ENCODE measurements around the gene ATP5MG. TPM values are rescaled to one million over a fixed set of nuclear protein-coding genes. Genes with fewer than 3 reads are reported as not detected.

ATP5MG gene
- total RNA-seq, 2 donors from 2014 or later: 214 to 283 TPM

DNA sequence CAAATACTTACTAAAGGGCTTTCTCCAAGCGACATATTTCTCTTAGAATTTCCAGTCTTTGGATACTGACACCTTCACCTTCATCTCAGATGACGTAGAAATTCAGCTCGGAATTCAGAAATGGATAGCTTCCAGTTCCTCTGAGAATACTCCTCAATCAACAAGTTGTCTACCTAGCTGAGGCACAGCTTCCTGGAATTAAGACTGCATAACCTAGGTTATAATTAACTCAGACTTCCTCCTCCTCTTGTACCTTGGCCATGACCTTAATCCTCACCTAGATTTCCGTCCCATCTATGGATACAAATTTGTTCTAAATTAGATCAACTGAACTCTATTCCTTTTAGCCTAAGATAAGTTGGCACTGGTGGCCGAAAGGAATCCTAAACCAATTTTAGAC is 17.4 kb downstream of the ATP5MG start:
- Mint-ChIP-seq H3K4me1 (no peaks in the 10 kb centered on the region), H3K36me3 (ENCODE audit: low read depth) (no peaks in the 10 kb centered on the region), H3K27ac (no peak overlapping the region), H3K9me3 (no peaks in the 10 kb centered on the region), H3K4me3 (no peak overlapping the region), H3K27me3 (ENCODE audit: insufficient read depth) (no peaks in the 10 kb centered on the region)
- H3K9ac ChIP-seq (ENCODE audit: extremely low read depth, low read length, poor library complexity, severe bottlenecking): no peak overlapping the region
- TF ChIP-seq, protein P1, sequence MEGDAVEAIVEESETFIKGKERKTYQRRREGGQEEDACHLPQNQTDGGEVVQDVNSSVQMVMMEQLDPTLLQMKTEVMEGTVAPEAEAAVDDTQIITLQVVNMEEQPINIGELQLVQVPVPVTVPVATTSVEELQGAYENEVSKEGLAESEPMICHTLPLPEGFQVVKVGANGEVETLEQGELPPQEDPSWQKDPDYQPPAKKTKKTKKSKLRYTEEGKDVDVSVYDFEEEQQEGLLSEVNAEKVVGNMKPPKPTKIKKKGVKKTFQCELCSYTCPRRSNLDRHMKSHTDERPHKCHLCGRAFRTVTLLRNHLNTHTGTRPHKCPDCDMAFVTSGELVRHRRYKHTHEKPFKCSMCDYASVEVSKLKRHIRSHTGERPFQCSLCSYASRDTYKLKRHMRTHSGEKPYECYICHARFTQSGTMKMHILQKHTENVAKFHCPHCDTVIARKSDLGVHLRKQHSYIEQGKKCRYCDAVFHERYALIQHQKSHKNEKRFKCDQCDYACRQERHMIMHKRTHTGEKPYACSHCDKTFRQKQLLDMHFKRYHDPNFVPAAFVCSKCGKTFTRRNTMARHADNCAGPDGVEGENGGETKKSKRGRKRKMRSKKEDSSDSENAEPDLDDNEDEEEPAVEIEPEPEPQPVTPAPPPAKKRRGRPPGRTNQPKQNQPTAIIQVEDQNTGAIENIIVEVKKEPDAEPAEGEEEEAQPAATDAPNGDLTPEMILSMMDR (conservative IDR thresholded peaks at IDR 0.05): no peak
- H3K27me3 ChIP-seq (ENCODE audit: control insufficient read depth, insufficient read depth, low read length, poor library complexity, severe bottlenecking): no peaks in the 10 kb centered on the region
- DNase-seq: no peak
- H3K4me3 ChIP-seq (ENCODE audit: low read length): no peak overlapping the region
- H3K9me3 ChIP-seq (ENCODE audit: control insufficient read depth, low read length): no peaks in the 10 kb centered on the region
- H3K36me3 ChIP-seq (ENCODE audit: control insufficient read depth, insufficient read depth, low read length): no peaks in the 10 kb centered on the region
- peaks cover 3% of the 10 kb centered on the region for H3K4me1 ChIP-seq (ENCODE audit: control insufficient read depth, insufficient read depth, low read length)
- no peak overlapping the region for H3K27ac ChIP-seq (ENCODE audit: low read depth, low read length)
- WGBS, 2 experiments (ENCODE audit: insufficient coverage in 1 of 2, insufficient read length in 1 of 2): 93 to 96% methylated on average over 4 to 5 of the region's 5 CpGs

DNA sequence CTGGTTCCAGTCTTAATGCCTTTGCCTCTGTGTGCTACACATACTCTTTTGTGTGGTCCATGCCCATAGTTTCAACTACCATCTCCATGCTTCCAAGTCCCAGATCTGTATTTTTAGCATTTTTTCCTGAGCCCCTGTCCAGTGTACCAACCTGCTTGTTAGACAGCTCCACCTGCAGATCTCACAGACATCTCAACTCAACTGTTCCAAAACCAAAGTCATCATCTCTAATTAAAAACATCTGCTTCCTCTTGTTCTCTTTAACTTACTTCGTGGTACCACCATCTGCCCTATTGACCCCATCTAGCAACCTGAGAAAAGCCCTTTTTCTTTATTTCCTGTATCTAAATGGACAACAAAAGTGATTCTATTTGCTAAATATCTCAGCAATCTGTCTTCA is 26.3 kb downstream of the ATP5MG start:
- H3K9me3 Mint-ChIP-seq: no peaks in the 10 kb centered on the region
- Histone ChIP-seq H3K9ac (ENCODE audit: extremely low read depth, low read length, poor library complexity, severe bottlenecking) (no peak overlapping the region), H3K27me3 (ENCODE audit: control insufficient read depth, insufficient read depth, low read length, poor library complexity, severe bottlenecking) (no peaks in the 10 kb centered on the region), H3K4me3 (ENCODE audit: low read length) (no peak overlapping the region), H3K27ac (ENCODE audit: low read depth, low read length) (no peak overlapping the region), H3K36me3 (ENCODE audit: control insufficient read depth, insufficient read depth, low read length) (no peaks in the 10 kb centered on the region), H3K9me3 (ENCODE audit: control insufficient read depth, low read length) (no peaks in the 10 kb centered on the region), H3K4me1 (ENCODE audit: control insufficient read depth, insufficient read depth, low read length) (no peaks in the 10 kb centered on the region)
- DNase-seq: no peak
- no peaks in the 10 kb centered on the region for H3K36me3 Mint-ChIP-seq (ENCODE audit: low read depth)
- peaks cover 26% of the 10 kb centered on the region for H3K27me3 Mint-ChIP-seq (ENCODE audit: insufficient read depth)
- 76 to 80% methylated on average over 1 of the region's 1 CpG for WGBS, 2 experiments (ENCODE audit: insufficient coverage in 1 of 2, insufficient read length in 1 of 2)
- TF ChIP-seq, protein P1 (conservative IDR thresholded peaks at IDR 0.05): no peak
- H3K4me3 Mint-ChIP-seq: no peak overlapping the region
- no peaks in the 10 kb centered on the region for H3K4me1 Mint-ChIP-seq
- H3K27ac Mint-ChIP-seq: no peak overlapping the region

DNA sequence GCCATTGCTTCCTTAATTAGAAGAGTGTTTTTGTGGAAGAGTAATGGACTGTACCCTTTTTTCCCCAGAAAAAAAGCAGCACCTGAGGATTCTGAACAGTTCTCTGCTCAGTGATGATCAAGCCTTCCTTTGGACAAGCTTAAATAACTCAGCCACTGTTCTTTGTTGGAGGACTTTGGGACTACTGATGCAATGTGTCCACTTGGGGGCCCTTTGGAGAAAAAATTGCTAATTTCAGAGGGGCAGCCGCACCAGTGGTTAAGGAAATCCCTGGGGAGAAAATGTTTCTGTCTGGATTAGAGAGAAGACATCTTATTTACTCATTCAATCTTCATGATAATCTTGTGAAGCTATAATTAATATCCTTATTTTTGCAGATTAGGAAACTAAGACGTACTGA is 29.6 kb downstream of the ATP5MG start:
- TF ChIP-seq, protein P1 (conservative IDR thresholded peaks at IDR 0.05): no peak
- H3K36me3 ChIP-seq (ENCODE audit: control insufficient read depth, insufficient read depth, low read length): no peaks in the 10 kb centered on the region
- H3K9me3 ChIP-seq (ENCODE audit: control insufficient read depth, low read length): no peaks in the 10 kb centered on the region
- no peak overlapping the region for H3K4me3 Mint-ChIP-seq
- H3K9me3 Mint-ChIP-seq: no peaks in the 10 kb centered on the region
- H3K27me3 Mint-ChIP-seq (ENCODE audit: insufficient read depth): peaks cover 41% of the 10 kb centered on the region
- WGBS, 2 experiments (ENCODE audit: insufficient coverage in 1 of 2, insufficient read length in 1 of 2): 83 to 88% methylated on average over 1 of the region's 2 CpGs
- H3K4me1 Mint-ChIP-seq: peaks cover 4% of the 10 kb centered on the region
- H3K4me3 ChIP-seq (ENCODE audit: low read length): no peak overlapping the region
- DNase-seq: no peak
- peaks cover 6% of the 10 kb centered on the region for H3K27me3 ChIP-seq (ENCODE audit: control insufficient read depth, insufficient read depth, low read length, poor library complexity, severe bottlenecking)
- H3K27ac ChIP-seq (ENCODE audit: low read depth, low read length): no peak overlapping the region
- H3K27ac Mint-ChIP-seq: no peak overlapping the region
- no peak overlapping the region for H3K9ac ChIP-seq (ENCODE audit: extremely low read depth, low read length, poor library complexity, severe bottlenecking)
- no peaks in the 10 kb centered on the region for H3K4me1 ChIP-seq (ENCODE audit: control insufficient read depth, insufficient read depth, low read length)
- no peaks in the 10 kb centered on the region for H3K36me3 Mint-ChIP-seq (ENCODE audit: low read depth)
